Astrocyte (in vitro differentiated cells and primary cell): ENCODE data around the gene CACNA2D1.

Experiments
- EZH2 ChIP-seq: IDR thresholded peaks from 2 replicates; pipeline ENCODE4 v1.6.1; 2012; ENCODE audit warnings: mild to moderate bottlenecking, low read length, inconsistent platforms; ENCODE audit not compliant: insufficient read depth
- TF ChIP-seq, protein P1 (sequence below): IDR thresholded peaks from 2 replicates; pipeline ENCODE4 v1.5.1; 2011; ENCODE audit warnings: low read depth, mild to moderate bottlenecking, inconsistent platforms, low read length, moderate library complexity; ENCODE audit not compliant: insufficient read depth

DNA sequence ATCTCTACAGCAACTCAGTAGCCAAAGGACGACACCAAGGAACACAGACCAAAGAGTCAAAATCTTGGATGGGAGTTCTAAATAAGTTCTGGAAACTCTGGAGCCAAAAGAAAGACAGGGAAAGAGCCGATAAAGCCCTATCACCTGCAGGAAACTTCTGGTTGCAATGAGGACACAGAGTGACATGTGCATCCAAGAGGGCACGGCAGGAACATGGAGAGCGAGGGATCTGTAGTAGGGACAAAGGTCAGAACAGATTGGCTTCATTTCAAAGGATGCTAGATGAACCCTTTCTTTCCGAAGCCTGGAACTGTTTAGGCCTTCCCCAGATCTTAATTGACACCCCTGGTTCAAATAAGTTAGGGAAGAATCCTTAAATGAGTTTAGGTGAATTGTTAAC lies 39.5 kb downstream of the CACNA2D1 start:
- TF ChIP-seq, protein P1, sequence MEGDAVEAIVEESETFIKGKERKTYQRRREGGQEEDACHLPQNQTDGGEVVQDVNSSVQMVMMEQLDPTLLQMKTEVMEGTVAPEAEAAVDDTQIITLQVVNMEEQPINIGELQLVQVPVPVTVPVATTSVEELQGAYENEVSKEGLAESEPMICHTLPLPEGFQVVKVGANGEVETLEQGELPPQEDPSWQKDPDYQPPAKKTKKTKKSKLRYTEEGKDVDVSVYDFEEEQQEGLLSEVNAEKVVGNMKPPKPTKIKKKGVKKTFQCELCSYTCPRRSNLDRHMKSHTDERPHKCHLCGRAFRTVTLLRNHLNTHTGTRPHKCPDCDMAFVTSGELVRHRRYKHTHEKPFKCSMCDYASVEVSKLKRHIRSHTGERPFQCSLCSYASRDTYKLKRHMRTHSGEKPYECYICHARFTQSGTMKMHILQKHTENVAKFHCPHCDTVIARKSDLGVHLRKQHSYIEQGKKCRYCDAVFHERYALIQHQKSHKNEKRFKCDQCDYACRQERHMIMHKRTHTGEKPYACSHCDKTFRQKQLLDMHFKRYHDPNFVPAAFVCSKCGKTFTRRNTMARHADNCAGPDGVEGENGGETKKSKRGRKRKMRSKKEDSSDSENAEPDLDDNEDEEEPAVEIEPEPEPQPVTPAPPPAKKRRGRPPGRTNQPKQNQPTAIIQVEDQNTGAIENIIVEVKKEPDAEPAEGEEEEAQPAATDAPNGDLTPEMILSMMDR = no peak
- TF ChIP-seq EZH2 = no peak
